BLaER1 (cell line): Measurements from ENCODE around the gene ISY1.
"Not testable (repeated sequence)": the region's sequence is repeated elsewhere in the genome, so short reads cannot be mapped to it uniquely, and the experiment has no call there.

ENCODE experiments used
- H3K27ac ChIP-seq: shearing (Covaris generic); formaldehyde crosslinking; 2 replicates; pipeline ENCODE4 v1.8.1; 2022
- H3K27me3 ChIP-seq: shearing (Covaris generic); formaldehyde crosslinking; 2 replicates; pipeline ENCODE4 v1.8.1; 2022
- H3K36me3 ChIP-seq: shearing (Covaris generic); formaldehyde crosslinking; 2 replicates; pipeline ENCODE4 v1.8.1; 2022
- H3K4me1 ChIP-seq: shearing (Covaris generic); formaldehyde crosslinking; 2 replicates; pipeline ENCODE4 v1.8.1; 2022
- H3K4me2 ChIP-seq: shearing (Covaris generic); formaldehyde crosslinking; 2 replicates; pipeline ENCODE4 v1.8.1; 2022
- H3K4me3 ChIP-seq: shearing (Covaris generic); formaldehyde crosslinking; 2 replicates; pipeline ENCODE4 v1.8.1; 2022
- H3K9ac ChIP-seq: shearing (Covaris generic); formaldehyde crosslinking; 2 replicates; pipeline ENCODE4 v1.8.1; 2022
- H3K9me3 ChIP-seq: shearing (Covaris generic); formaldehyde crosslinking; 2 replicates; pipeline ENCODE4 v1.8.1; 2022
- H4K20me1 ChIP-seq: shearing (Covaris generic); formaldehyde crosslinking; 2 replicates; pipeline ENCODE4 v1.8.1; 2022
- Cebpa-rat ChIP-seq: shearing (Covaris generic); IDR thresholded peaks from 2 replicates; pipeline ENCODE4 v1.8.1; 2022

The ISY1 gene

DNA sequence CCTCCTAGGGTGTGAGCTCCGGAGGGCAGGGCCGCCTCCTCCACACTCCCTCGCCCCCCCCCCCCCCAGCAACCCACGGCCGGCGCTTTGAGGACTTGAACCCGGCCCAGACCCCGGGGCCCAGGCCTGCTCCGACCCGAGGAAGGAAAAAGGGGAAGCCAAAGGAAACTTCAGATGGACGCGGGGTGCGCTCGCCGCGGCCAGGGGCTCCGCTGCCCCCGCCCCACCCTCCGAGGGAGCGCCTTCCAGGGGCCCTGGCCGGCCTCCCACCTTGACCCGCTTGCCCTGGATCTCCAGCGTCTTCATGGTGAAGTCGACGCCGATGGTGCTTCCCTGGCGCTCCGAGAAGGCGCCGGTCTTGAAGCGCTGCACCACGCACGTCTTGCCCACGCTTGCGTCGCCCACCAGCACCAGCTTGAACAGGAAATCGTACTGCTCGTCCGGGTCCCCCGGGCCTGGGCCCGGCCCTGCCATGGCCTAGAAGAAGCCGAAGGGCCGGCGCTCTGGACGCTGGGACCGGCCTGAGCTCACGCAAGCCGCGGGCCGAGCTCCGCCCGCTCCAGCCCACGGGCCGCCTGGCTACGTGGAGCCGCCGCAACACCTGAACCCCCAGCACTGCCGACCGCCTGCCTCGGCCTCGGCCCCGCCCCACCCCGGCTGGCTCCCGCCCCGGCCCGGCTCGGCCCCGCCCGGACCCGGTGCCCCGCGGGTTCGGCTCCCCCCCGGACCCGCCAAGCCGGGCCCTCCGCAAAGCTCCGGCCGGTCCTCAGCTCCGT lies 39.7 kb downstream of the ISY1 start:
- no peak for TF ChIP-seq Cebpa-rat
- Histone ChIP-seq H3K27me3 (no peaks in the 10 kb centered on the region), H3K27ac (peak overlapping the region; percentile 98), H3K9ac (peak overlapping the region; percentile 94), H3K4me2 (peak overlapping the region; percentile 99), H4K20me1 (peaks cover 19% of the 10 kb centered on the region), H3K9me3 (no peaks in the 10 kb centered on the region), H3K4me1 (peaks cover 78% of the 10 kb centered on the region), H3K36me3 (peaks cover 11% of the 10 kb centered on the region; the same call in 1 of the 2 replicates), H3K4me3 (peak overlapping the region; percentile 81)

DNA sequence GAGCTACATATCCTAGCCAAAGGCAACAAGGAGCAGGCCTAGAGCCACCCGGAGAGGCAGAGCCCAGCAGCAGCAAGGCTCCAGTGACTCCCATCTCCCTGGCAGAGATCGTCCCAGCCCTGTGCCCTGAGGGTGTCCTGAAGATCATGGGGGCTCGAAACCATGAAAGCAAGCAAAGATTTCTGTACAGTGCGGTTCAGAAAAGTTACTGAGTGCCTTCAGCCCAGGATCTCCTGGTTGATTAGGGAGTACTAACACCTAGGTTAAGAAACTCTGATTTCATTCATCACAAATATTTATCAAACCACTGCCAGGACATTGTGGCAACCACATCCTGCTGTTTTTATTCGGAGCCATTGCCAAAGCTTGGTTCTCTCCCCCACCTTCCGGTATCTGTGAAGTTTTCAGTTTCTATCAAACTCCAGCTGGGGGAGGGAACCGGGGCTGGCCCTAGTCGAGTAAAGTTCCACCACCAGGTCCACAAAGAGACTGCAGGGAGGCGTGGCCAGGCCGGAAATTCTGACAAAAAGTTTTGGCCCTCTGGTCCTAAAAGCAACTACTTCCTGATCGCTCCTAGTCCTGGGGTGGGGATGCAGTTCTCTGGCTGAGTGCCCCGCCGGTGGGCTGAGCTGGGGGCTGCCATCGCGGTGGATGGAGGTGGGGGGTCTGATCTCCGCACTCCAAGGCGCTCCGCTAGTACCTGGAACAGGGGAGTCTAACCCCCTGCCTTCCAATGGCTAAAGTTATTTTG lies 40.4 kb downstream of the ISY1 start:
- TF ChIP-seq Cebpa-rat, result no peak
- Histone ChIP-seq H3K9ac (peak overlapping the region; percentile 94), H3K36me3 (peaks cover 16% of the 10 kb centered on the region), H3K27me3 (no peaks in the 10 kb centered on the region), H3K4me2 (peak overlapping the region; percentile 99), H3K4me3 (peak overlapping the region; percentile 81), H4K20me1 (peaks cover 27% of the 10 kb centered on the region), H3K27ac (peak overlapping the region; percentile 98), H3K9me3 (no peaks in the 10 kb centered on the region), H3K4me1 (peaks cover 77% of the 10 kb centered on the region)

DNA sequence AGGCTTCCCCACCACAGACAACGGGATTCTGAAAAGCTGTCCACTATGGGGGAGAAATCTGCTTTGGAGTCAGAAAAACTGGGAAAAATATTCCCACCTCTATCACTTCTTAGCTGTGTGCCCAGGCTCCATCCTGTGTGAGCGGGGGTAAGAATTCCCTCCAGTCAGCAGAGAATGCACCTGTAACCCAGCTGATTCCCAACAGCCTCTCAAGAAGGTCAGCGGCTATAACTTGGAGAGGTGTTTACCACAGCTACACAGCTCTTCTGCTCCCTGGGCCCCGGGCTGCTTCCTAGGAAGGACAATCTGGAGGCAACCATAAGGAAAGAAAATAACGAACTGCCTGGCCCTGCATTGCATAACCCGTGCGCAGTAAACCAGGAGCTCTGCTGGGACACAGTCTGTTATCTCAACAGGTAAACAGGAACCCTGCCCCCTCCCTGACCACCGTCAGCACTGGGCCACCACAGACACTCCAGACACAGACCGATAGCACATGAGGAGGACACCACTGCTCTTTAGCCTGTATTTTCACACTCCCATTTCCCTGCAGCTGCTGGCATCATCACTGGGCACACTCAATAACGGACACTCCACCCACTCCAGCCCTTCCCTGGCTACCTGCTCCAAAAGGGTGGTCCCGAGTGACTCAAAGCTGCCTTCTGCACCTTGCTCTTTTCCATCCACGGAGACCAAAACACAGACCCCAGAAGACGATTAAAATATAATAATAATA lies 41.3 kb downstream of the ISY1 start:
- peak overlapping the region; percentile 94 for H3K9ac ChIP-seq
- no peak for TF ChIP-seq Cebpa-rat
- H3K9me3 ChIP-seq, result no peaks in the 10 kb centered on the region
- H3K27ac ChIP-seq, result peak overlapping the region; percentile 98
- H3K4me3 ChIP-seq, result peak overlapping the region; percentile 81
- no peaks in the 10 kb centered on the region for H3K27me3 ChIP-seq
- peaks cover 36% of the 10 kb centered on the region for H4K20me1 ChIP-seq
- peaks cover 77% of the 10 kb centered on the region for H3K4me1 ChIP-seq
- H3K4me2 ChIP-seq, result peak overlapping the region; percentile 99
- H3K36me3 ChIP-seq, result peaks cover 25% of the 10 kb centered on the region

DNA sequence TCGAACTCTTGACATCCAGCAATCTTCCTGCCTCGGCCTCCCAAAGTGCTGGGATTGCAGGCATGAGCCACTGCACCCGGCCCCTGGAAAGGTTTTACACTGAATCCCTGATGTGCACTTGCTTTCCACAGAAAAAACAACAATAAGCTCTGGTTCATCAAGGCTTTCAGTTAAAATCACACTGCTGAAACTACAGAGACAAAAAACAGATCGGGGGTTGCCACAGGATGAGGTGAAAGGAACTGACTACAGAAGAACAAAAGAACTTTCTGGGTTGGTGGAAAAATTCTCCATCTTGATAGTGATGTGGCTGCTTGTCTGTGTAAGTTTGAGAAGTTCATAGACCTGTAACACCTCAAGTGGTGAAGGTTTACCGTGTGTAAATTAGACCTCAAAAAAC lies 42.1 kb downstream of the ISY1 start:
- H3K4me1 ChIP-seq, result peaks cover 75% of the 10 kb centered on the region
- H3K27me3 ChIP-seq, result no peaks in the 10 kb centered on the region
- H3K9me3 ChIP-seq, result no peaks in the 10 kb centered on the region
- H3K4me2 ChIP-seq, result peak overlapping the region; percentile 99
- H3K27ac ChIP-seq, result peak overlapping the region; percentile 98
- peak overlapping the region; percentile 81 for H3K4me3 ChIP-seq
- peak overlapping the region; percentile 94 for H3K9ac ChIP-seq
- H3K36me3 ChIP-seq, result peaks cover 33% of the 10 kb centered on the region
- no peak for TF ChIP-seq Cebpa-rat
- H4K20me1 ChIP-seq, result peaks cover 42% of the 10 kb centered on the region

DNA sequence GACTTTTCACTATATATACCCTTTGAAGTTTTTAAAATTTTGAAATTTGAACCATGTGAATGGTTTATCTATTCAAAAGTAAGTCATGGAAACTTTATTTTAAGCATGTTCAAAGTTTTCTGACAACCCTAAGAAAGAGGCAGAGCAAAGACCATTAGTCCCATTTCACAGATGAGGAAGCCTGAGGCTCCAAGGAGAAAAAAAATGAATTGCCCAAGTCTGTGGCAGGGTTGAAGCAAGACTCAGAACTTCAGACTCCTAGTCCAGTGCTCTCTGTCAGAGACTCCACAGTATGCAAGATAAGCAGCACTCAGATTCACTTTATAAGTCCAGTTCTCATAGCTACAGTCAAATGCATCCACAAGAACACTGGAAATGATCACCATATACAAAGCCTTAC lies 43.7 kb downstream of the ISY1 start:
- H3K4me1 ChIP-seq, result peaks cover 70% of the 10 kb centered on the region
- H3K27me3 ChIP-seq, result no peaks in the 10 kb centered on the region
- no peak overlapping the region for H3K27ac ChIP-seq
- H3K9ac ChIP-seq, result no peak overlapping the region
- TF ChIP-seq Cebpa-rat, result no peak
- peaks cover 42% of the 10 kb centered on the region for H4K20me1 ChIP-seq
- H3K4me3 ChIP-seq, result no peak overlapping the region
- H3K9me3 ChIP-seq, result no peaks in the 10 kb centered on the region
- peaks cover 48% of the 10 kb centered on the region for H3K36me3 ChIP-seq
- H3K4me2 ChIP-seq, result peak overlapping the region; percentile 99

DNA sequence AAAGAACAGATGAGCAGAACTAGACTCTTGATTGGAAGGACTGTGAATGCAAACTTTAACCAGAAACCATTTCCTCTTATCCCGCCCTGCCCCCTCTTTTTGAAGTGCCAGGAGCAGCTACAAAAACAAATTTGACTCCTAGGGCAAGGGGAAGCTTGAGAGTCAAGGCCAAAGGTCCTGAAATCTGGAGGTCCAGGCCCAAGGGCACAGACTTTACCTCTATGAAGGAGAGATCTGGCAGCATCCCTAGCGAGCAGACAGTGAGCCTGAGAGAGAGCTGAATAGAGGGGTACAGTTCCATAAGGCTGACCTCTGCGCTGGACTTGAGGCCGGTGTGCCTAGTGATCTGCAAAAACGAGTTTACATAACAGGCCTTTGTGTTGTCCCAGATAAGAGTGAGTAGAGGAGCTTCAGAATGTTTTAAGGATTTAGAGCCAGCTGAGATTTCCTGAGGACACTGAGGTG lies 44.3 kb downstream of the ISY1 start:
- Histone ChIP-seq H3K4me3 (no peak overlapping the region), H3K4me1 (peaks cover 69% of the 10 kb centered on the region), H4K20me1 (peaks cover 47% of the 10 kb centered on the region), H3K27ac (peak overlapping the region; percentile 18), H3K27me3 (no peaks in the 10 kb centered on the region), H3K4me2 (peak overlapping the region; percentile 99), H3K9me3 (no peaks in the 10 kb centered on the region), H3K36me3 (peaks cover 51% of the 10 kb centered on the region), H3K9ac (peak overlapping the region; percentile 36; the same call in 1 of the 2 replicates)
- no peak for TF ChIP-seq Cebpa-rat

DNA sequence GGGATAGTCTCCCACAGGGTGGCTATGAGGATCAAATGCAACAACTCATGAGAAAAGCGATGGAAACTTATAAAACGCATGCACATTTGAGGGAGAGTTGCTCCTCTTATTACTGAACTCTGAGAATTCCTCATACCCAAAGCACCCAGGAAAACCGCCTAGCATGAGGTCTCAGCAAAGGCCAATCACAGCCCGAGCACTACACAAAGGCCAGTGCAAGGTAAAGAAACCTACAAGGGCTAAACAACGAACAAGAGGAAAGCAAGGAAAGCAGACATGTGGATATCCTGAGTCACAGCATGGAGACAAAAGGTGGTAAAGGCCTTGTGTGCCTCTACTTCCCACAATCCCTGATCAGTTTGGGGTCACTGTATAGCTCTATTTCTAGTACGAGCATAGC lies 46.4 kb downstream of the ISY1 start:
- H3K4me1 ChIP-seq, result peaks cover 65% of the 10 kb centered on the region
- no peak overlapping the region for H3K9ac ChIP-seq
- H3K4me2 ChIP-seq, result peak overlapping the region; percentile 1; the same call in 1 of the 2 replicates
- peaks cover 71% of the 10 kb centered on the region for H3K36me3 ChIP-seq
- no peaks in the 10 kb centered on the region for H3K9me3 ChIP-seq
- H4K20me1 ChIP-seq, result peaks cover 61% of the 10 kb centered on the region
- no peak overlapping the region for H3K27ac ChIP-seq
- no peak for TF ChIP-seq Cebpa-rat
- H3K27me3 ChIP-seq, result no peaks in the 10 kb centered on the region
- no peak overlapping the region for H3K4me3 ChIP-seq

DNA sequence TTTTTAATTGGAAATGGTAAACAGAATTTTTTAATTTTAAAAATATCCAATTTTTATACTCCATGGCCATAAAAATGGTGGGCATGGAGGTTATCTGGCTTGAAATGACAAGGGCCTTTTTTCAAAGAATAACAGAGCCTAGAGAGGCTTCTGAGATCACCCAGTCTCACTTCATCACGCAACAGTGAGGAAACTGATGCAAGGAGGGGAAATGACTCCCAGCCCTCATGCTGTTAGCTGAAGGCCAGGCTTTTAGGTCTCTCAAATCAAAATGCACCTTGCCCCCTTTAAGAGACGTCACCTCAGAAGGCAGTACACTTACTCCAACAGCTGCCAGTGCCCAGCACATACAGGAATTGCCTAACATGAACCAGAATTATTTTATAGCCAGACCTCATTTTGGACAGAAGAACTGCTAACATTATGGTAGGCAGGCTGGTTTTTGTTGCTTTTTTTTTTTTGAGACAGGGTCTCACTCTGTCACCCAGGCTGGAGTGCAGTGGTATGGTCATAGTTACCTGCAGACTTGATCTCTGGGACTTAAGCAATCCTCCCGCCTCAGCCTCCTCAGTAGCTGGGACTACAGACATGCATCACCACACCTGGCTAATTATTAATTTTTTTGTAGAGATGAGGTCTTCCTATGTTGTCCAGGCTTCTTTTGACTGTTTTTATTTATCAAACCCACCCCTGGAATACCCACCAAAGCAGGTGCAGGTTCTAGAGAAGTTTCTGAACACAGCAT lies 48.4 kb downstream of the ISY1 start:
- Histone ChIP-seq H3K36me3 (peaks cover 84% of the 10 kb centered on the region), H3K4me1 (peaks cover 46% of the 10 kb centered on the region), H3K4me3 (no peak overlapping the region), H3K9me3 (no peaks in the 10 kb centered on the region), H3K27me3 (no peaks in the 10 kb centered on the region), H3K27ac (no peak overlapping the region), H4K20me1 (peaks cover 78% of the 10 kb centered on the region), H3K9ac (no peak overlapping the region), H3K4me2 (no peak overlapping the region)
- TF ChIP-seq Cebpa-rat, result no peak

DNA sequence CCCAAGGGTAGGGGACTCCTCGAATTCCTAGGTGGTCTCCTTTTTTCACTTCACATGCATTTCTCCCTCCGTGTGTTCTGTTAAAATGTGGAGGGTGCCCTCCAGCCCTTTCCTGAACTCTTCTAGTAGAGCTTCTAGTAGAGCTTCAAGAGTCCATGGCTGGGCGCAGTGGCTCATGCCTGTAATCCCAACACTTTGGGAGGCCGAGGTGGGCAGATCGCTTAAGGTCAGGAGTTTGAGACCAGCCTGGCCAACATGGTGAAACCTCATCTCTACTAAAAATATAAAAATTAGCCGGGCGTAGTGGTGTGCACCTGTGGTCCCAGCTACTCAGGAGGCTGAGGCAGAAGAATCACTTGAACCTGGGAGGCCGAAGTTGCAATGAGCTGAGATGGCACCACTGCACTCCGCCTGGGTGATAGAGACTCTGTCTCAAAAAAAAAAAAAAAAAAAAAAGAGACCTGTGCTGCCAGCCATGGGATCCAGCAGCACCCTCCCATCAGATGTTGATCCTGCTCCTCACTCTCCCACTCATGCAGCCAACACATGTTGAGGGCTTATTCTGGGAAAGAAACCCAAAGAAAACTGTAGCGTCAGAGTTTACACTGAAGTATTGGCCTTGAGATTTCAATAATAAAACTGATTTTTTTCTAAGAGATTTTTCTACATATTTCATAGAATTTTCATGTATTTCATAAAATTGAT lies 49.6 kb downstream of the ISY1 start:
- H3K27me3 ChIP-seq, H3K9me3 ChIP-seq, H3K4me2 ChIP-seq, H3K4me3 ChIP-seq, H3K27ac ChIP-seq, H3K9ac ChIP-seq: not testable (repeated sequence)
- H3K36me3 ChIP-seq, result peaks cover 92% of the 10 kb centered on the region
- peaks cover 41% of the 10 kb centered on the region for H3K4me1 ChIP-seq
- H4K20me1 ChIP-seq, result peaks cover 86% of the 10 kb centered on the region
